ENCODE results near the gene SKI.

Gene SKI

DNA sequence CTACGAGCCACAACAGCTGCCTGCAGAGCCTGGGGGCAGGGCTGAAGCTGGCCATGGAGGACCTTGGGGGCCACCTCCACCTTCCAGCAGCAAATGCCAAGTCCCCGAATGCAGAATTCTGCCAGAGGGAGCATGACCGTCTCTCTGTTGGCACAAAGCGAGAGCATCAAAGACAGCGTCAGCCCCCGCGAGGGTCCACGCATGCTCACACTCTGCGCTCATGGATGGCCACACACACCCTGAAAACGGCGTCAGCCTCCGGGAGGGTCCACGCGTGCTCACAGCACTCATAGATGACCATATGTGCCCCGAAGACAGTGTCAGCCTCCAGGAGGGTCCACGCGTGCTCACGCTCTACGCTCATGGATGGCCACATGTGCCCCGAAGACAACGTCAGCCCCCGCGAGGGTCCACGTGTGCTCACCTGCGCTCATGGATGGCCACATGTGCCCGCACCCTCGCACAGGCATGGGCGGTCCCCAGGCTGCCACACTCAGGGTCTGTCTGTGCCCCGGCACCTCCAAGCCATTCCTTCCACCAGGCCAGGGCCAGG lies 116.7 kb downstream of the SKI start:
- DNase-seq = no peak

DNA sequence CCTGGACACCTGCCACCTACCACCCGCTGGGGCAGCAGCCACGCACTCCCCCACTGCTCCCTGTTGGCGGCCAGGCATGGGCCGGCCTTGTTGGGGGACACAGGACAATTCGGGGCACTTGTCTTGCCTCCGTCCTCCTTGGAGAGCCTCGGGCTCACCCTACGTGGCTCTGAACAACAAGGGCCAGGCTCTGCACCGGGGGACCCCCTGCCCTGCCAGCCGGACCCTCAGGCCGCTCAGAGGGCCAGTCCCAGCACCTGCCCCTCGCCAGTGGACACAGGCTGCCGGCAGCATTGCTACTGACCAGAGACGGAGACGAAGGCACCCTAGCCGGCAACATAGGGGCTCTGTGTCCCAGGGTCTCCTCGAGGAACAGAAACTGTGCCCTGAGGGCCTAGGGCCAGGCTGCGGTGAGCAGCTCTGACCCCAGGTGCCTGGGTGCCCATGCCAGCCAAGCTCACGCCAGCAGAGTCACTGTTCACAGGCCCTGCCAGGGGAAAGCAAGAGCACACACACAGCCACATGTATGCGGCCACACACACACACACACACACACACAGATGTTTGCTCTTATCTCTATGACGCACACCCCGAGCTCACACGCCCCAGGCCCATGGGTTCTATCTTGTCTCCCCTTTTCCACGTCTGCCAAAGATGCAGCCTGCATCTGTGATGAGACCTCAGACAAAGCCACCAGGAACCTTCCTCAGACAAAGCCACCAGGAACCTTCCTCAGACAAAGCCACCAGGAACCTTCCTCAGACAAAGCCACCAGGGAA lies 117.4 kb downstream of the SKI start:
- DNase-seq = no peak

DNA sequence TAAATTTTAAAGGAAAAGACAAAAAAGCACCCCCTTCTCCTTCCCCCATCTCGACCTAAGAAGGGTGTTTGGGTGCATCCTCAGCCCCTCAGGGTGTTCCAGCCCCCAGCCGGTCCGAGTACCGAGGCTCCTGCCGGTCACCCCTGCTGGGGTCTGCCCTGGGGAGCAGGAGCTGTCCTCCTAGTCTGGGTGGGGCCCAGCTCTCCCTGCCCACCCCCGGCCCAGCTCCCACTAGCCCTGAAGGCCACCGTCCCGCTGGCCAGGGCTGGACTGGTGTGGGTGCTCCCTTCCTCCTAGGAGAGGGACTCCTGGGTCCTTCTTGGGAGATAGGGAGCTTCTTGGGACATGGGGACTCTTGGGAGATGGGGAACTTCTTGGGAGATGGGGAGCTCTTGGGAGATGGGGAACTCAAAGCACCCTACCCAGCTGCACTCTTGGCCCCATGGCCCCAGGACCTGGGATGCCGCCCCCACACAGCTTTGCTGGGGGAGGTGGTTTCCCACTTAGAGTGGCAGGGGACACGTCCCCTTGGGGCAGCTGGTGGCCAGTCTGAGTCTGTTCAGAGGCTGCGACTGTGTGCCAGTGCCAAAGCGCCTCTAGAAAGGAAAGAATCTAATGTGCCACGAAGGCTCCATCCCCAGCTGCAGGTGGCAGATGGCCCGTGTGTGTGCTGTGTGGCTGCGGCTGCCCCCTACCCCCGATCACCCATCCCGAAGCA lies 118.7 kb downstream of the SKI start:
- no peak for DNase-seq

DNA sequence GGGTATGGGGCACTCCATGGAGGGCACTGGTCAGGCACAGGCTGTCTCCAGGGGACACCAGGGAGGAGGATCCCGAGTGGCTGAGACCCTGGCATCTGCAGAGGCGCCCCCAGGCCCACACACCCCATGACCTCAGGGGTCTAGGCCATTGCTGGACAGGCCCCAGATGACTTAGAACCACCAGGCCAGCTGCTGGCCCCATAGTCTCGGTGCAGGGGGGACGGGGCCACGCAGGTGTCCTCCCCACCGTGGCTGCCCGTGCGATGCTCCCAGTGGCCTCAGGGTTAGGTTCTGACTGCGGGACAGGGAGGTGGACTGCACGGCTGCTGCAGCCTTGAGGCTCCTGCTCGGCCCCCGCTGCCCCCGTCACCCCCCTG lies 119.3 kb downstream of the SKI start:
- no peak for DNase-seq

DNA sequence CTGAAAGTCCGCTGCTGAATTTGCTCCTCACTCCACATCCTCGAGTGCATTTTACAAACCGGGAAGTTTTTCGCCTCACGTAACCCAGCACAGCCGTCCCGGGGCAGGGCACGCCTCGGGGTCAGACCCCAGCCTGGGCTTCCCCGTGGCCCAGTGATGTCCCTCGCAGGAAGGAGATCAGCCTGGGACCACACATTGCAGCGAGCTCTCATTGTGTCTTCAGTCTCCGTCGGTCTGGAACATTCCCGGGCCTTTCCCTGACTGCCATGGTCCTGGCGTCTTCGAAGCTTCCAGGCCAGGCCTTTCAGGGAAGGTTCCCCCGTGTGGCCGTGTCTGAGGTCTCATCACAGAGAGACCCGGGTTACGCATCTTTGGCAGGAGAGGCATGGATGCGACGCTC lies 119.8 kb downstream of the SKI start:
- no peak for DNase-seq

DNA sequence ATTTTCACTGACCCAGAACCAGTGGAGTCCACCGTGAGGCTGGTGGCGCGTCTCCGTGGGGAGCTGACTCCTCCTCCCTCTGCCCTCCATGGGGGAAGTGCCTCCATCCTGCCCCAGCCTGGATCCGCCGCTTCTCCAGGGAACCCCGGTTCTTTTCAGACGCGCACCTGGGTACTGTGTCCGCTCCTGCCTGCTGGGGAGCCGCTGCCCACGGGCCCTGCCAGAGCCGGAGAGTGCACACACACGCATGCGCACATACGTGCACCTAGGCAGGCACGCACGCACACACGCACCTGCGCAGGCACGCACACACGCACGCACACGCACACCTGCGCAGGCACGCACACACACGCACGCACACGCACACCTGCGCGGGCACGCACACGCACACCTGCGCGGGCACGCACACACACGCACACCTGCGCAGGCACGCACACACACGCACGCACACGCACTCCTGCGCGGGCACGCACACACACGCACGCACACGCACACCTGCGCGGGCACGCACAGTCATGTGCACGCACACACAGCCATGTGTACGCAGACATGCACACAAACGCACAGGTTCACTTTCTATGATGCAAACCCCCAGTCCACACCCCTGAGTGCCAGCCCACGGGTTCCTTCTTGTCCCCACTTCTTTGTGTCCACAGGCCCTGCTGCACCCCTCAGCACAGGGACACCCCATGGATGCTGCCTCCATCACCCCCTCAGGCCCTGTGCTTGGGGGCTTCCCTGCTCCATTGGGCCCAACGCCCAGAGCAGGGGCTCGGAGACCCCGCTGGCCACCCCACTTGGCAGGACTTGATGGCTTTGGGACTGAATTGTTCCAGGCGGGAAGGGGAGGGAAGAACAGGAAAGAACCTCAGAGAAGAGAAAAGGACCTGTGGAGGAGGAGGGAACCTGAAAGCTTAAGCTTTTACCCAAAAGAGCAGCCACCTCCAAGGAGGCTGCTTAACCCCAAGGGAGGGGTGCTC lies 120.5 kb downstream of the SKI start:
- no peak for DNase-seq

DNA sequence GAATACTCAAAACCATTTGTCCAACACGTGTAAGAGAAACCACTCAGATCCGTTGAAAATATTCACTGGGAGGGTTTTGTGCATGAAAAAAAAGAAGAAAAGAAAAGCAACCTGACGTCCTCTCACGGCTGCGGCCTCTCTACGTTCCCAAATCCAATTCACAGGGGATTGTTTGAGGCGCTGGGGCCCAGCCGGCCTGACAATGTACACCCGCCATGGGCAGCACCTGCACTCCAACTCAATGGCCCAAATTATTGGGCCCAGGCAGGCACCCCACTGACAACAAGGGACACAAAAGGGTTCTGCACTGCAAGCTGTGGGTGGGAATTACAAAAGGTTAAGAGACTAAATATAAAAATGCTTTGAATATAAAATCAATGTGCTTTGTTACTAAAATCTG lies 121.7 kb downstream of the SKI start:
- no peak for DNase-seq

DNA sequence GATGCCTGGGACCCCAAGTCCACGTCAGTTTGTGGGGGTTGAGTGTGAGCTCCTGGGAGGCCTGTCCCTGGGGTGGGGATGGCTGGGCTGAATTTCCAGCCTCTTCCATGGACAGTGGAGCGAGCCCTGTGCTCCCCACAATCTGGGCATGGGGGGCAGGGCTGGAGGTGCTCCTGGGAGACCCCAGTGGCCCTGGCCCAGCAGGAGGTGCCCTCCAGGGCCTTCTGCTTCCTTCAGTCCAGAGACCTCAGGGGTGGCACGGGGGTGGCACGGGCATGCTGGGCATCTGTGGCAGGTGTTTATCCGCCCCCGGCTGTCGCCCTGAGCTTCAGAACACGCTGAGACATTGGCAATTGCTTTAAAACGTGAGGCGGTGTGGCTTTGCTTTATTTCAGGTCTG lies 122.4 kb downstream of the SKI start:
- no peak for DNase-seq

DNA sequence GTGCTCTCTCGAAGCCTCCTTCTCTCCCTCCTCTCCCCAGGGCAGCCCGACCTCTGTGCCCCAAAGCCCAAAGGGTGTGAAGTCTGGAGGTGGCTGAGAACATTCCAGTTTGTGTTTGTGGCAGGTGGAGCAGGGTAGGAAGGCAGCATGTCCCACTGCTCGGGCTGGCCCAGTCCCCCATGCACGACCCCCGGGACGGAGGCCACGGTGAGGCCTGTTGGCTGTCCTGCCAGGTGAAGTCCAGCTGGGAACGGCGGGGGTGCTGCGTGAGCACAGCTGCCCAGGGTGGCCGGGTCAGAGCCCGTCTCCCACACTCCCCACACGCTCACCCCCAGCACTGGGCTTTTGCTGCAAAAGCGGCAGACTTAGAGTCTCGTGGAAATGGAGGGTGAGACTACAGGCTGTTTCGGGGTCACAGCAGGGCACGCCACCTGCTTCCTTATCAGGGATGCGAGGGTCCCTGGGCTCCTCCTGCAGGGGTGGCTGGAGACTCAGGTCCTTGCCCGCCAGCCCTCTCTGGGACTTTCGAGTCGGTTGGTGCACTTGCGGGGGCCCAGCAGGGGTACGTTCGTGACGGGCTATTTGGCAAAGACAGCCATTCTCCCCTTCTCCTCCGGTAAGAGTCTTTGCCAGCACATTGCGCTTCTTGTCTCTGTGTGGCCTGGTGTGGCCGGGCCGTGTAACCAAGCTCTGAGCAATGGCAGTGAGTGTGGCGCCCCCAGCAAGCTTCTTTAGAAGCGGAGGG lies 123.0 kb downstream of the SKI start:
- DNase-seq = no peak

DNA sequence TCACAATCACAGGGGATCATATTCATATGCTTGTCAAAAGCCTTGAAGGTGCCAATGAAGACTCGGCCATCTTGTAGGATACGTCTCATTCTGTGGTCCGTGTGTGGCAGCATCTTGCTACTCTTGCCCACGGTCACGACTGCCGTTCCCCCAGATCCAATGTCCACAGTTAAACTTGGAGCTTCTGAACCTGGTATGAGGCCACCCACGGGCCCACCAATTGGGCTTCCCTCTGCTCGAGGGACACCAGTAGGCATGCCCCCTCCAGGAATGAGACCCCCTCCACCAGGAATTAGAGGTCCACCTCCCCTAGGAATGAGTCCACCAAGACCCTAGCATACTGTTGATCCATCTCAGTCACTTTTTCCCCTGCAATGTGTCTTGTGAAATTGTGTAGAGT lies 123.6 kb downstream of the SKI start:
- no peak for DNase-seq

DNA sequence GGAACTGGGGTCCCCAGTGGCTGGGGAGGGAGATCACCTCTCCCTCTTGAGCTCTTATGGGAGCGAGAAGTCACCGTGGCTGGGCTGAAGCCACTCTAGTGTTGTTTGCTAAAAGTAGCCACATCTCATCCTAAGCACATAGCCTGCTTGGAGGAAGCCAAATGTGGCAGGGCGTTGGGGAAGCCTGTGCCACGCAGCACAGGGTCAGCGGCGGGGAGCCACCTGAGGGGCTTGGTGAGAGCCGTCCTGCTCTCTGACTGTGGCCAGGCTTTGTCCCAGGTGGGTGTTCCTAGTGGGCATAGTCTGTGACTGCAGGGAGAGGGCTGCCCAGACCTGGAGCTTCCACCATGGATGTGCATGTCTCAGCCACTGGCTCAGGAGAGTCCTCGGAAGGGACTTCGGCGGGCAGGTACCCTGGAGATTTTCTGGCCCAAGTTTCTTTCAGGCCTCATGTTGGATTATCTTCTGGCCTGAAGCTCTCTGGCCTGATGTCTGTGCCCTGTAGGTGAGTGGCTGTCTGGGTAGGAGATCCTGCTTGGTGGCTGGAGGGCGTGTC lies 124.3 kb downstream of the SKI start:
- no peak for DNase-seq

DNA sequence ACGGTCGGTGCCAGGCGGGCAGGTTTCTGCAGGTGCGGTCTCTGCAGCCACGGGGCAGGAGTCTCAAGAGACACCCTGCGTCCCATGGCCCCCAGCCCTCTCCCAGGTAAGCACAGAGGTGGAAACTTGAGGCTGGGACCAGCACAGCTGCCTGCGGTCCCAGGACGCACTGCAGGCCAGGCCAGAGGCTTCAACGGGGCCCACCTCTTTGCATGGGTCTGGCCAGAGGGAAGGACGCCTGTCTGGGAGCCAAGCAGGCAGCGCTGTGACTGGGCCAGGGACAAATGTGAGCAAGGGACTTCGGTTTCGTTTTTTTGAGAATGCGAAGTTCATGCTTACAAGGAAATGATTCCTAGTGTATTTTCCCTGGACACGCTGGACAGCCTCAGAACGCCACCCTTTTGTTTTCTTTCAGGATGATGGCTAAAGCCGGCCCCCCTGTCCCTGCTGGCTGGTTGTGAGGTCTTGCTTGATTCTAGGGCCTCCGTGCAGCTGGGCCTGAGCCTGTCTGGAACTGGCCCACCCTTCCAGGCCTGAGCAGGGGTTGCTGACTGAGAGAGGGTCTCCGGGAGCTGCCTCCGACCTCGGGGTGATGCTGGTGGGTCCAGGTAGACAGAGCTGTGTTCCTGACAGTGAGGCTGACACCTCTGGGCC lies 124.9 kb downstream of the SKI start:
- no peak for DNase-seq

DNA sequence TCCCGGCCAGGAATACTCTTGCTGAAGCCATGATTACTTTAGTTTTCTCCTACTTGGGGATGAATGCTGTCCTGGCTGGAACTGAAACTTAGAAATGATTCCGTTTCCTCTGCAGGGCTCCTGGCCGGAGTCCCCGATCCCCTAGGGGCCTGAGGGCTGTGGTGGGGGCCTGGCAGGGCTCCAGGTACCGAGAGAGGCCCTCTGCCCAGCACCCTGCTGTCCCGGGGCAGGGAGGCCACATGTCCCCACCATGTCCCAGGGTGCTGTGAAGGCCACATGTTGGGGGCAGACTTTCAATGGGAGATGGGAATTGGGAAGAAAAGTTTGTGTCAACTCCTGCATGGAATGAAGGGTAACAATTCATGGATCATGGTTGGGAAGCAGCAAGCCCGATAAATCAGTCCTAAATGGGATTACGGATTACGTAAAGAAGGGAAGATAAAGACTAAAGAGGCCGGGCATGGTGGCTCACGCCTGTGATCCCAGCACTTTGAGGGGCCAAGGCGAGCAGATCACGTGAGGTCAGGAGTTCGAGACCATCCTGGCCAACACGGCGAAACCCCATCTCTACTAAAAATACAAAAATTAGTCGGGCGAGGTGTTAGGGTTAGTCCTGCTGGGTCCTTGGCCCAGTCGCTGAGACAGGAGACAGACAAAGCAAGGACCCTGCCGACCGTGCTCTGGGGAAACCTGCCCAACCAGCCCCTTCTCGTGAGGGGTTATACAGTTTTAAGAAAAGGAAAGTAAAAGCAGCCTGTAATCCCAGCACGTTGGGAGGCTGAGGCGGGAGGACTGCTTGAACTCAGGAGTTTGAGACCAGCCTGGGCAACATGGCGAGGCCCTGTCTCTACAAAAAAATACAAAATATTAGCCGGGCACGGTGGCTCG lies 125.7 kb downstream of the SKI start:
- DNase-seq = no peak

DNA sequence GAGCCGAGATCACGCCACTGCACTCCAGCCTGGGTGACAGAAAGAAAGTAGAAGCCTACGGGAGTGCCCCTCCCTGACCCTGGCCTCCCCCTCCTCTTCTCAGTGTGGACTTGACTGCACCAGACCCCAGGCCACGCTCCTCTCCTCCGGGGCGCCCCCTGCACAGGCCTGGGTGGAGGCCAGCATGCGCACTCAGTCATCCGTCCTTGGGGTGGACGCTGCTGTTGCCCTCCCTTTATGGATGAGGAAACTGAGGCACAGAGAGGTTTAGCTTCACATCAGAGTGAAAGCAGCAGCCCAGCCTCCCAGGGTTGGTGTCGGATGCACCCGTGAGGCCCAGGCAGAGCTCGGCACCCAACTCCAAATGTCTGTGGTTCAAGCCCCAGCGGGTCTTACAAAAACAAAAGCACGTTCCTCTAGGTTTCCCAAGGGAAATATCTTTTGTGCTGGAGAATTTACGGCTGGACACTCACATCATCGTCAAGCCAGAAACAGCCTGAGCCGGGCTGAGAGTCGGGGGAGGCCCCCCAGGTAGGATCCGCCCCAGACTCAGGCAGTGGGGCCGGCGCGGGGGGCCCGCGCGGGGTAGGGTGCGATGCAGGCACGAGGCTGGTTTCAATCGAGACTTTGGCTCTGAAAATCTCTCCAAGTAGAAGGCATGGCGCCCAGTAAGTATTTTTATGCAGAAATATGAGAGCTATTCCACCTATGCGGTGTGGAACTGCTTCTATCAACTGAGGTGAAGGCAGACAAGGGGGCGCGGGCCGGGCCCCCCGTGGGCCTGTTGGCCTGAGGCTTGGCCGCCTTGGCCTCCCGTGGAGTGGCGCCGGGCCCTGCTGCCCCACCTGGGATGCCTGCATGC lies 126.6 kb downstream of the SKI start:
- DNase-seq = no peak

DNA sequence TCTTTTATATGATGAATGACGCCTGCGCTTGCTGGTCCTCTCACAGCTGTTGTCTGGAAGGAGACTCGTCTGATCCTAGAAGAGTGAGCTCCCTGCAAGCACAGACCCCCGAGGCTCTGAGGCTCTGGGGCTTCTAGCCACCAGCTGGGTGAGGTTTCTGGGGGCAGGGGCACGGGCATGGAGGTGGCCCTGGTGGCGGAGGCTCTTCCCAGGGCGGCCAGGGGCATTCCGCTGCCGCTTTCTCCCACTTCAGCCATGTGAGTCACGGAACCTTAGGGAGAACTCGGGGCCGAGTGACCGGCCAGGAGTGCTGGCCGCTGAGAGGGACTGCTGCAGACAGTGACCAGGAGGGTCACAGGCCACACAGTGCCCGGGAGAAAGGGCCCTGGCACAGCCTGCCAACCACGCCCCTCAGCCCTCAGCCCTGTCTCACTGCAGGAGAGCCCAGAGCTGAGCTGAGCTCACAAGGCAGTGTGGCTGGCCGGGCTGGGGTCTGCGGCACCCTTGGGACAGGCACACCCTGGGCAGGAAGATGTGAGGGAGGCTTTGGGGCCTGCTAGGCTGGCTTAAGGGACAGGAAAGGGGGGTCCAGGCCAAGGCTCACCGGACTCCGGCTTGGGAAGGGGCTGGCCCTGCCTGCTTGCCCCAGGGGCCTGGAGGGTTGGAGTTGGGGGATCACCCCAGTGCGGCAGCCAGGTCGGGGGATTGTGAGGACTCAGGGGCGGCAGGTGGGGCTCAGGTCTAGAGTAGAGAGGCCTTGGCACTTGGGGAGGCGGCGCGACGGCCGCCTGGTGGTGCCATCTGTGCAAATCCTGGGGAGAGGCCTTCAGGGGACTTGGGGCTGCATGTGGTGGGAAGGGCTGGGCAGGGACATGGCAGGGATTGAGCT lies 127.5 kb downstream of the SKI start:
- DNase-seq = no peak

DNA sequence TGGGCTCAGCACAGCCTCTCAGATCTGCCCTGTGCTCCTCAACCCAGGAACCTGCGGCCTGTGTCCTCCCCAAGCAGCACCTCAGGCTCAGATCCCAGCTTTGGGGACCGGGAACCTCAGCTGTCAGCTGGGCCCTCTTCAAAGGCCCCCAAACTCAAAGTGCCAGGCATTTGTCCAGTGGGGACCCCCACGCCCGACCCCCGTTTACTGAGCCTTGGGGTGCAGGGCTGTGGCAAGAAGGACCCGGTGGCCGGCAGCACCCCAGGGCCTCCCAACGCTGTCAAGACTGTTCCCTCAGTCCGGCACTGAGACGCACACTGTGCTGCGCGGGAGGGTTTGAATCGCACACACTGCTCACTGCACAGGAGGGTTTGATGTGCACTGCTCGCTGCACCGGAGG lies 128.3 kb downstream of the SKI start:
- no peak for DNase-seq

DNA sequence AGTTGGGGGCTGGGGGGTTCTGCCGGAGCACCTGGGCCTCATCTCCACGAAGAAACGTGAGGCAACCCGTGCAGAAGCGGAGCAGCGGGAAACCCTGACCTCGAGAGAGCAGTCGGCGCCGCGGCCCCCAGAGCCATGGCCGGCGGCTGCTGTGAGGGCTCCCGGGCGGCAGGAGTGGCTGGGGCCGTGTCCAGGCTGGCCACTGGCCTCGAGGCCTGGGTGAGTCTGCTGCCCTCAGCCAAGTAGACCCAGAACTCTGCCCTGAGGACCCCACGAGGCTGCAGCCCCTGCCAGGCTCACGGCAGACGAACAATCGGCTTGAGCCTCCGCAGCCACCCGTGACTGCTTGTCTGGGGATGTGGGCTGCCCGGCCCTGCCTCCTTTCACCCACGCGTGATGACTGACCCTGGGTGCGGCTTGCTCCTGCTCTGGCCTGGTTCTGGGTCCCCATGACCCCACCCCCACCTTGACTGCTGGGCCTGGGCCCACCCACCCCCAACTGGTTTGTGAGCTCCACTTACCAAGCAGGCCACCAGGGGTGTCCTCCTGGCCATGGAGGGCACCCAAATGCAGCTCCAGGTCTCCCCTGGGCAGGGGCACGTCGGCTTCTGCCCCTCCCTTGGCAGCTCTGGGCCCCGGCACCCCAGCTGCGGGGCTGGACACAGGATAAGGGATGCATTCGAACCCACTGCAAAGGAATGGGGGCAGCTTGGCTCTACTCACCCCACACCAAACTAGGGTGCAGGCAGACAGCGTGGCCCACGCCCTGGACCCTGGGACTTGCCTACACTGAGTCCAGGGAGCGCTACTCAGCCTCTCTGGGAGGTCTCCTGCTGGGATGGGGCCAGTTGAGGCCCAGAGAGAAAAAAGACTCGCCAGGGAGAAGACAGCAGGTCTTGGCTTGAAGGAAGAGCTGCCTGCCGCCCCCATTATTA lies 129.1 kb downstream of the SKI start:
- DNase-seq = no peak
